Endothelial cell (in vitro differentiated cells): Measurements from ENCODE around the gene MLLT3. TPM values are rescaled to one million over a fixed set of nuclear protein-coding genes. Genes with fewer than 3 reads are reported as not detected.

ENCODE experiments used
- DNase-seq: peaks from one replicate; pipeline ENCODE4 v3.0.0; 2021; ENCODE audit warnings: low spot score
- H3K27ac Mint-ChIP-seq: one replicate; pipeline ENCODE4 v1.8.0; 2021; ENCODE audit warnings: mixed read lengths, inconsistent platforms; ENCODE audit not compliant: unreplicated experiment
- H3K27me3 Mint-ChIP-seq: one replicate; pipeline ENCODE4 v1.8.0; 2021; ENCODE audit warnings: mild to moderate bottlenecking, moderate library complexity, mixed read lengths, inconsistent platforms; ENCODE audit not compliant: unreplicated experiment
- H3K36me3 Mint-ChIP-seq: one replicate; pipeline ENCODE4 v1.8.0; 2021; ENCODE audit warnings: mild to moderate bottlenecking, low read depth, mixed read lengths, inconsistent platforms; ENCODE audit not compliant: unreplicated experiment
- H3K4me1 Mint-ChIP-seq: one replicate; pipeline ENCODE4 v1.8.0; 2021; ENCODE audit warnings: mild to moderate bottlenecking, mixed read lengths, inconsistent platforms; ENCODE audit not compliant: unreplicated experiment
- H3K4me3 Mint-ChIP-seq: one replicate; pipeline ENCODE4 v1.8.0; 2021; ENCODE audit warnings: mild to moderate bottlenecking, mixed read lengths, inconsistent platforms; ENCODE audit not compliant: unreplicated experiment
- H3K9me3 Mint-ChIP-seq: one replicate; pipeline ENCODE4 v1.8.0; 2021; ENCODE audit warnings: mixed read lengths, inconsistent platforms; ENCODE audit not compliant: unreplicated experiment
- total RNA-seq: library from RNA; stranded (reverse); fragmentation: NEBNext Ultra II Directional; extraction: Animal tissue kit (Norgen Biotek cat#: 25700); gene quantifications from one replicate; pipeline ENCODE4 v1.2.1, GENCODE V29; 2021; ENCODE audit not compliant: unreplicated experiment
- TF ChIP-seq, protein P1 (sequence below): fragments of 200-600 bp; sonication (generic); IDR thresholded peaks from one replicate; pipeline ENCODE4 v1.5.0; 2021; ENCODE audit warnings: antibody characterized with exemption; ENCODE audit not compliant: unreplicated experiment

MLLT3 gene
- total RNA-seq, 1 donor from 2014 or later: 25.2 TPM

GRCh38 chr9:20414150-20414549 lies 208.1 kb downstream of the MLLT3 start:
- no peak for DNase-seq
- H3K4me1 Mint-ChIP-seq: peaks cover under 1% of the 10 kb centered on the region
- H3K27ac Mint-ChIP-seq: no peak overlapping the region
- no peaks in the 10 kb centered on the region for H3K9me3 Mint-ChIP-seq
- H3K4me3 Mint-ChIP-seq: no peak overlapping the region
- H3K36me3 Mint-ChIP-seq: no peaks in the 10 kb centered on the region
- no peaks in the 10 kb centered on the region for H3K27me3 Mint-ChIP-seq
- TF ChIP-seq, protein P1, sequence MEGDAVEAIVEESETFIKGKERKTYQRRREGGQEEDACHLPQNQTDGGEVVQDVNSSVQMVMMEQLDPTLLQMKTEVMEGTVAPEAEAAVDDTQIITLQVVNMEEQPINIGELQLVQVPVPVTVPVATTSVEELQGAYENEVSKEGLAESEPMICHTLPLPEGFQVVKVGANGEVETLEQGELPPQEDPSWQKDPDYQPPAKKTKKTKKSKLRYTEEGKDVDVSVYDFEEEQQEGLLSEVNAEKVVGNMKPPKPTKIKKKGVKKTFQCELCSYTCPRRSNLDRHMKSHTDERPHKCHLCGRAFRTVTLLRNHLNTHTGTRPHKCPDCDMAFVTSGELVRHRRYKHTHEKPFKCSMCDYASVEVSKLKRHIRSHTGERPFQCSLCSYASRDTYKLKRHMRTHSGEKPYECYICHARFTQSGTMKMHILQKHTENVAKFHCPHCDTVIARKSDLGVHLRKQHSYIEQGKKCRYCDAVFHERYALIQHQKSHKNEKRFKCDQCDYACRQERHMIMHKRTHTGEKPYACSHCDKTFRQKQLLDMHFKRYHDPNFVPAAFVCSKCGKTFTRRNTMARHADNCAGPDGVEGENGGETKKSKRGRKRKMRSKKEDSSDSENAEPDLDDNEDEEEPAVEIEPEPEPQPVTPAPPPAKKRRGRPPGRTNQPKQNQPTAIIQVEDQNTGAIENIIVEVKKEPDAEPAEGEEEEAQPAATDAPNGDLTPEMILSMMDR: no peak

- H3K36me3 Mint-ChIP-seq: no peaks in the 10 kb centered on the region
- H3K27ac Mint-ChIP-seq: no peak overlapping the region
Measured at GRCh38 chr9:20409321-20410092, 212.8 kb downstream of the MLLT3 start.

GRCh38 chr9:20408513-20408912 lies 213.8 kb downstream of the MLLT3 start:
- DNase-seq: no peak
- no peak overlapping the region for H3K27ac Mint-ChIP-seq
- no peaks in the 10 kb centered on the region for H3K9me3 Mint-ChIP-seq
- H3K27me3 Mint-ChIP-seq: peaks cover 1% of the 10 kb centered on the region
- H3K4me3 Mint-ChIP-seq: no peak overlapping the region
- TF ChIP-seq, protein P1: no peak
- no peaks in the 10 kb centered on the region for H3K36me3 Mint-ChIP-seq
- peaks cover 10% of the 10 kb centered on the region for H3K4me1 Mint-ChIP-seq

More at GRCh38 chr9:20409321-20410092, 212.8 kb downstream of the MLLT3 start:
- H3K4me3 Mint-ChIP-seq: no peak overlapping the region
- peaks cover 1% of the 10 kb centered on the region for H3K27me3 Mint-ChIP-seq
- TF ChIP-seq, protein P1: no peak
- no peaks in the 10 kb centered on the region for H3K9me3 Mint-ChIP-seq
- H3K4me1 Mint-ChIP-seq: peaks cover 7% of the 10 kb centered on the region
- DNase-seq: no peak

- H3K36me3 Mint-ChIP-seq: peaks cover 3% of the 10 kb centered on the region
Measured at GRCh38 chr9:20407013-20407412, 215.3 kb downstream of the MLLT3 start.

GRCh38 chr9:20406344-20406743 lies 216.0 kb downstream of the MLLT3 start:
- no peak for DNase-seq
- no peak overlapping the region for H3K4me3 Mint-ChIP-seq
- no peak overlapping the region for H3K27ac Mint-ChIP-seq
- H3K9me3 Mint-ChIP-seq: no peaks in the 10 kb centered on the region
- peaks cover 19% of the 10 kb centered on the region for H3K4me1 Mint-ChIP-seq
- TF ChIP-seq, protein P1: no peak
- H3K27me3 Mint-ChIP-seq: peaks cover 1% of the 10 kb centered on the region
- peaks cover 3% of the 10 kb centered on the region for H3K36me3 Mint-ChIP-seq

More at GRCh38 chr9:20407013-20407412, 215.3 kb downstream of the MLLT3 start:
- Mint-ChIP-seq H3K27ac (no peak overlapping the region), H3K4me3 (no peak overlapping the region), H3K27me3 (peaks cover 1% of the 10 kb centered on the region), H3K4me1 (peaks cover 19% of the 10 kb centered on the region), H3K9me3 (no peaks in the 10 kb centered on the region)
- no peak for DNase-seq
- TF ChIP-seq, protein P1: no peak
